Trophoblast cell (in vitro differentiated cells and primary cell): ENCODE results near the gene SBNO2.

Experiments
- DNase-seq, 2 donors: peaks; one replicate each; pipeline ENCODE4 v3.0.0-alpha.2; 2016
- H2AFZ ChIP-seq: 2 replicates; pipeline ENCODE4 v1.6.1; 2013; ENCODE audit warnings: low read length, moderate library complexity, mild to moderate bottlenecking; ENCODE audit not compliant: insufficient read depth, poor library complexity
- H2AK5ac ChIP-seq: 2 replicates; pipeline ENCODE4 v1.6.1; 2013; ENCODE audit warnings: mild to moderate bottlenecking, low read length
- H2BK120ac ChIP-seq: 2 replicates; pipeline ENCODE4 v1.6.1; 2013; ENCODE audit warnings: low read length, mild to moderate bottlenecking, moderate library complexity; ENCODE audit not compliant: insufficient read depth, poor library complexity
- H2BK12ac ChIP-seq: 2 replicates; pipeline ENCODE4 v1.6.1; 2013; ENCODE audit warnings: mild to moderate bottlenecking, low read length, moderate library complexity
- H2BK5ac ChIP-seq: 2 replicates; pipeline ENCODE4 v1.6.1; 2013; ENCODE audit warnings: low read length, low read depth, moderate library complexity, mild to moderate bottlenecking; ENCODE audit not compliant: poor library complexity
- H3K14ac ChIP-seq: 2 replicates; pipeline ENCODE4 v1.6.1; 2013; ENCODE audit warnings: mild to moderate bottlenecking, low read length
- H3K18ac ChIP-seq: 2 replicates; pipeline ENCODE4 v1.6.1; 2013; ENCODE audit warnings: mild to moderate bottlenecking, low read length
- H3K23ac ChIP-seq: 2 replicates; pipeline ENCODE4 v1.6.1; 2013; ENCODE audit warnings: low read length
- H3K27ac ChIP-seq: 2 replicates; pipeline ENCODE4 v1.5.1; 2013; ENCODE audit warnings: low read depth, mild to moderate bottlenecking, inconsistent platforms, low read length, moderate library complexity
- H3K27me3 ChIP-seq: 2 replicates; pipeline ENCODE4 v1.6.1; 2013; ENCODE audit warnings: inconsistent platforms, mild to moderate bottlenecking, low read length, moderate library complexity; ENCODE audit not compliant: insufficient read depth
- H3K36me3 ChIP-seq, 2 experiments: 1 replicate in 1 of 2; 2 replicates in 1 of 2; pipeline ENCODE4 v1.6.1; 2013; ENCODE audit warnings: low read length in 2 of 2, mild to moderate bottlenecking in 2 of 2, moderate library complexity in 1 of 2; ENCODE audit not compliant: insufficient read depth in 2 of 2, control insufficient read depth in 1 of 2
- H3K4ac ChIP-seq: 2 replicates; pipeline ENCODE4 v1.6.1; 2013; ENCODE audit warnings: low read depth, mild to moderate bottlenecking, low read length, moderate library complexity
- H3K4me1 ChIP-seq, 2 experiments: 1 replicate in 1 of 2; 2 replicates in 1 of 2; pipeline ENCODE4 v1.6.1; 2013; ENCODE audit warnings: low read length in 2 of 2, mild to moderate bottlenecking in 2 of 2, moderate library complexity in 1 of 2; ENCODE audit not compliant: insufficient read depth in 2 of 2, control insufficient read depth in 1 of 2
- H3K4me2 ChIP-seq: 2 replicates; pipeline ENCODE4 v1.6.1; 2013; ENCODE audit warnings: inconsistent platforms, mild to moderate bottlenecking, low read length, moderate library complexity
- H3K4me3 ChIP-seq: 2 replicates; pipeline ENCODE4 v1.5.1; 2013; ENCODE audit warnings: mild to moderate bottlenecking, low read depth, low read length, inconsistent platforms
- H3K79me1 ChIP-seq: one replicate; pipeline ENCODE4 v1.6.1; 2013; ENCODE audit warnings: low read length
- H3K79me2 ChIP-seq: 2 replicates; pipeline ENCODE4 v1.6.1; 2013; ENCODE audit warnings: low read length, mild to moderate bottlenecking; ENCODE audit not compliant: control insufficient read depth, insufficient read depth, poor library complexity
- H3K9ac ChIP-seq: 2 replicates; pipeline ENCODE4 v1.6.1; 2013; ENCODE audit warnings: mild to moderate bottlenecking, low read length
- H3K9me3 ChIP-seq: 2 replicates; pipeline ENCODE4 v1.6.1; 2013; ENCODE audit warnings: low read depth, mild to moderate bottlenecking, control low read depth, inconsistent platforms, low read length; ENCODE audit not compliant: insufficient read depth
- H4K12ac ChIP-seq: 2 replicates; pipeline ENCODE4 v1.6.1; 2013; ENCODE audit warnings: low read depth, mild to moderate bottlenecking, low read length, moderate library complexity
- H4K8ac ChIP-seq: 2 replicates; pipeline ENCODE4 v1.6.1; 2013; ENCODE audit warnings: low read depth, mild to moderate bottlenecking, low read length, moderate library complexity
- H4K91ac ChIP-seq: one replicate; pipeline ENCODE4 v1.6.1; 2013; ENCODE audit warnings: low read depth, mild to moderate bottlenecking, low read length, moderate library complexity
- WGBS: extraction: QIAGEN DNeasy Blood & Tissue Kit; methylation state at CpG from one replicate; pipeline ENCODE4 v1.1.7; 2013; ENCODE audit warnings: missing lambda C conversion rate; ENCODE audit not compliant: insufficient read length, insufficient coverage; ENCODE audit errors: extremely low coverage; 5-methylcytosine and 5-hydroxymethylcytosine counted together

Gene SBNO2

GRCh38 chr19:1167687-1168571 lies 6.1 kb downstream of the SBNO2 start:
- H3K4ac ChIP-seq: peak overlapping the region; percentile 18
- DNase-seq: no peak
- H2AK5ac ChIP-seq: peak overlapping the region; percentile 4
- H3K18ac ChIP-seq: peak overlapping the region; percentile 39
- H3K9ac ChIP-seq: no peak overlapping the region
- no peak overlapping the region for H4K12ac ChIP-seq
- H2BK5ac ChIP-seq: no peak overlapping the region
- H3K9me3 ChIP-seq: peaks cover 10% of the 10 kb centered on the region
- H3K4me3 ChIP-seq: no peak overlapping the region
- H2BK120ac ChIP-seq: no peak overlapping the region
- peaks cover 50 to 55% of the 10 kb centered on the region in 2 experiments for H3K4me1 ChIP-seq
- H3K14ac ChIP-seq: peak overlapping the region; percentile 23
- H3K4me2 ChIP-seq: no peak overlapping the region
- H3K79me2 ChIP-seq: peaks cover 21% of the 10 kb centered on the region
- no peaks in the 10 kb centered on the region for H3K27me3 ChIP-seq
- H3K23ac ChIP-seq: no peak overlapping the region
- WGBS: no CpG with 5 or more reads among the region's 35 CpGs
- peak overlapping the region; percentile 51 for H4K91ac ChIP-seq
- H3K79me1 ChIP-seq: peaks cover 5% of the 10 kb centered on the region
- H3K27ac ChIP-seq: no peak overlapping the region
- no peak overlapping the region for H2AFZ ChIP-seq
- H2BK12ac ChIP-seq: peak overlapping the region; percentile 12
- H4K8ac ChIP-seq: no peak overlapping the region
- H3K36me3 ChIP-seq: peaks cover 7 to 17% of the 10 kb centered on the region in 2 experiments

GRCh38 chr19:1166872-1167573 lies 7.0 kb downstream of the SBNO2 start:
- Histone ChIP-seq H3K36me3 (peaks cover 7 to 17% of the 10 kb centered on the region in 2 experiments), H3K79me1 (peaks cover 4% of the 10 kb centered on the region), H2BK5ac (no peak overlapping the region), H3K9ac (no peak overlapping the region), H3K4me3 (no peak overlapping the region), H2AK5ac (no peak overlapping the region), H4K12ac (no peak overlapping the region), H3K23ac (no peak overlapping the region), H3K4me1 (peaks cover 48 to 57% of the 10 kb centered on the region in 2 experiments), H3K4ac (peak overlapping the region; percentile 12), H3K4me2 (no peak overlapping the region), H2AFZ (no peak overlapping the region), H3K79me2 (peaks cover 16% of the 10 kb centered on the region), H3K18ac (peak overlapping the region; percentile 39), H3K27me3 (no peaks in the 10 kb centered on the region), H3K14ac (peak overlapping the region; percentile 19), H2BK12ac (no peak overlapping the region), H4K8ac (no peak overlapping the region), H3K9me3 (peaks cover 10% of the 10 kb centered on the region), H4K91ac (no peak overlapping the region), H3K27ac (peak overlapping the region; percentile 14), H2BK120ac (no peak overlapping the region)
- no CpG with 5 or more reads among the region's 33 CpGs for WGBS
- peak; percentile 75 to 92 for DNase-seq

- Histone ChIP-seq H3K4me3 (no peak overlapping the region), H2BK12ac (no peak overlapping the region), H3K9ac (no peak overlapping the region), H4K8ac (no peak overlapping the region), H3K9me3 (no peaks in the 10 kb centered on the region), H2AFZ (no peak overlapping the region), H4K91ac (no peak overlapping the region), H3K4me1 (peaks cover 47 to 54% of the 10 kb centered on the region in 2 experiments), H3K14ac (no peak overlapping the region), H3K23ac (no peak overlapping the region), H3K4me2 (no peak overlapping the region), H3K4ac (no peak overlapping the region), H3K27ac (no peak overlapping the region), H3K79me2 (peaks cover 14% of the 10 kb centered on the region), H4K12ac (no peak overlapping the region), H2BK5ac (no peak overlapping the region), H3K27me3 (no peaks in the 10 kb centered on the region), H3K18ac (no peak overlapping the region), H2BK120ac (no peak overlapping the region), H2AK5ac (no peak overlapping the region), H3K36me3 (peaks cover 9 to 11% of the 10 kb centered on the region in 2 experiments), H3K79me1 (peaks cover 4% of the 10 kb centered on the region)
- no peak for DNase-seq
- no CpG with 5 or more reads among the region's 21 CpGs for WGBS
These were observed 9.2 kb downstream of the SBNO2 start for GRCh38 chr19:1164684-1165531.
